ENCODE measurements around the gene CD46.

CD46 gene

DNA sequence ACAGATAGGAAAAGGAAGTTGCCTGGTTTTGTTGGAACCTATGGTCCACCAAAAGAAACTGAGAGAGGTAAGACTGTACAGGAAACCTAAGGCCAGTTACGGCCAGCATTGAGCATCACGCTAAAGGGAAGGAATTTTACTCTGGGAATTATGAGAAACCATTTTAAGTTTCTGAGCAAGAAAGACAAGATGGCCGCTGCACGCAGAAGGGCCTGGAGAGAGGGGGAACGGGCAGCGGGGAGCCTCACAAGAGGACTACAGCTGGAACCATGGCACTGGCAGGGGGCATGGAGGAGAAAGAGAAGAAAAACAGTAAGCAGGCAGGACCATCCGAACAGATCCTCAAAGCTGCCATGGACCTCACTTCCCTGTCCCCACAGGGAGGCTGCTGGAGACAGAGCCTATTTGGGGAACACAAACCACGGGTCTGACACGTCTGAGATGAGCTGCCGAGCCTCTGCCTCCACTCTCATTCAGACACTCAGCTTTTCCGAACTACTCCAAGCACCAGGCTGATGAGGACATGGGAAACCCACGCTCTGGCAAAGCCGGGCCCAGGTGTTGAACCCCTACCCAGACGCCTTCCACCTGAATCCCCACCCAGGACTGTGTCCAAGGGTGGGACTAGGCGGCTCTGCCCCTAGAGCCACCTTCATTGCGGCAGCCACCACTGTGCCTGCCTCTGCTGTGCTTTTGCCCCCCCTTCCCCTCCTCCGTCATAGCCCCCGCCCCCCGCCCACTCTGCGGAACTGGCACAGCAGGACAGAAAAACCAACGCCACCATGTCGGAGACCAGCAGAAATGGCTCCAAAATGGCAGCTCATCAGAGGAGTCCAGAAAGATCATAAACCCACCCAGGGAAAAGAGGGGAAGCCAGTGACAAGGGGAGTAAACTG, 69.0 kb downstream of the CD46 start:
- H3K4me1 ChIP-seq (ENCODE audit: control insufficient read depth, insufficient read depth, low read length, poor library complexity, severe bottlenecking) = peaks cover 53% of the 10 kb centered on the region
- no peaks in the 10 kb centered on the region for H3K27me3 ChIP-seq (replicated peaks; ENCODE audit: control insufficient read depth, insufficient read depth, low read length, poor library complexity, severe bottlenecking)
- H3K27ac ChIP-seq (ENCODE audit: insufficient read depth, low read length, poor library complexity, severe bottlenecking) = no peak overlapping the region
- no peaks in the 10 kb centered on the region for H3K9me3 ChIP-seq (ENCODE audit: control insufficient read depth, low read length)
- no peak for DNase-seq
- H3K36me3 ChIP-seq (ENCODE audit: control insufficient read depth, insufficient read depth, low read length) = peaks cover 35% of the 10 kb centered on the region
- H3K4me3 ChIP-seq (ENCODE audit: insufficient read depth, low read depth, low read length, poor library complexity, severe bottlenecking) = no peak overlapping the region

DNA sequence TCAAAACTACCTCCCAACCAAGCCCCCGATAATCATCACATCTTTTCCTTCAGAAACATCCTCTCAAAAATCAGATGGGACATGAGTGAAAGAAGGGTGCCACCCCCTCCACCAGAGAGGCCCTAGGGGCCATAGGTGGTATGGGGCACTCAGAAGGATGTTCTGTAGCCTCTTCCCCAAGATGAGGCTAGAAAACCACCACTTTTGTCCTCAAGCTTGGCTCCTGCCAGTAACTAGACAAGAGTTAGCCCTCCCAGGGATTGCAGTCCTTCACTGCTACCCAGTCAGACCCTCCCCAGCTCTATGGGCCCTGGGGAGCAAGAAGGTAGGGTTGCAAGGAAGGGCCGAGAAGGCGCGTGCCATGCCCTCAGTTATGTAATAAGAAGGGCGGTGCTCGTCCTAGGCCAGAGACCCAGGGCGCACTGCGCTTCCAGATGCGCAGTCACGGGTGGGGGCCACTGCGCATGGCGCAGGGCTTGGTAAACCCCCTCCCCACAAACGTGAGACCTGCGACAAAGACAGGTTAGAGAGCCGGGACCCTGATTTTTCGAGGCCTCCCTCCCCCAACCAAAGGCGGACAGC, 69.7 kb downstream of the CD46 start:
- H3K27ac ChIP-seq (ENCODE audit: insufficient read depth, low read length, poor library complexity, severe bottlenecking) = no peak overlapping the region
- no peaks in the 10 kb centered on the region for H3K9me3 ChIP-seq (ENCODE audit: control insufficient read depth, low read length)
- peaks cover 52% of the 10 kb centered on the region for H3K4me1 ChIP-seq (ENCODE audit: control insufficient read depth, insufficient read depth, low read length, poor library complexity, severe bottlenecking)

DNA sequence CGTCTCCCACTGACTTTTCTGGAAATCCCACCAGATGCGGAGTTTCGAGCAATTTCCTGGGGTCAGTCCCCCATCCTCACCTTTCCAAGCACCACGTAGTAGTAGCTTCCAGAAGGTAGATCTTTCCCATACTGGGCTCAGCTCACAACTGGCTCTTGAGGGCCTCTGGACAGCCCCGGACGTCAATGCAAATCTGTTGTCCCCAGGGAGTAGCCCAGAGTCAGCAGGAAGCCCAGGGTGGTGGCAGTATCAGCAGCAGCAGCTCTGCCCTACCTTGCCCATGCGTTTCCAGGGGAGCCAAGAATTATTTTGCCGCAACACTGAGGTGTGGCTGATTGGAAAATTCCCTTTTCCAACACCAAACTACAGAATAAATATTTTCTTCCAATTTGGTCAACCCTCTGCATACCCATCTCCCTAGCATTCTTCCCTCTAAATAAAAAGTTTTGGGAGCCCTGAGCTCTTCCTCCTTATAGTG, 70.3 kb downstream of the CD46 start:
- DNase-seq = no peak
- Histone ChIP-seq H3K4me3 (ENCODE audit: insufficient read depth, low read depth, low read length, poor library complexity, severe bottlenecking) (peak overlapping the region; percentile 60), H3K9me3 (ENCODE audit: control insufficient read depth, low read length) (no peaks in the 10 kb centered on the region), H3K27ac (ENCODE audit: insufficient read depth, low read length, poor library complexity, severe bottlenecking) (peak overlapping the region; percentile 89), H3K36me3 (ENCODE audit: control insufficient read depth, insufficient read depth, low read length) (peaks cover 22% of the 10 kb centered on the region), H3K4me1 (ENCODE audit: control insufficient read depth, insufficient read depth, low read length, poor library complexity, severe bottlenecking) (peaks cover 55% of the 10 kb centered on the region), H3K27me3 (replicated peaks; ENCODE audit: control insufficient read depth, insufficient read depth, low read length, poor library complexity, severe bottlenecking) (no peaks in the 10 kb centered on the region)

More for the DNA sequence above, 69.7 kb downstream of the CD46 start:
- Histone ChIP-seq H3K36me3 (ENCODE audit: control insufficient read depth, insufficient read depth, low read length) (peaks cover 28% of the 10 kb centered on the region), H3K27me3 (replicated peaks; ENCODE audit: control insufficient read depth, insufficient read depth, low read length, poor library complexity, severe bottlenecking) (no peaks in the 10 kb centered on the region), H3K4me3 (ENCODE audit: insufficient read depth, low read depth, low read length, poor library complexity, severe bottlenecking) (peak overlapping the region; percentile 18)
- DNase-seq = no peak

DNA sequence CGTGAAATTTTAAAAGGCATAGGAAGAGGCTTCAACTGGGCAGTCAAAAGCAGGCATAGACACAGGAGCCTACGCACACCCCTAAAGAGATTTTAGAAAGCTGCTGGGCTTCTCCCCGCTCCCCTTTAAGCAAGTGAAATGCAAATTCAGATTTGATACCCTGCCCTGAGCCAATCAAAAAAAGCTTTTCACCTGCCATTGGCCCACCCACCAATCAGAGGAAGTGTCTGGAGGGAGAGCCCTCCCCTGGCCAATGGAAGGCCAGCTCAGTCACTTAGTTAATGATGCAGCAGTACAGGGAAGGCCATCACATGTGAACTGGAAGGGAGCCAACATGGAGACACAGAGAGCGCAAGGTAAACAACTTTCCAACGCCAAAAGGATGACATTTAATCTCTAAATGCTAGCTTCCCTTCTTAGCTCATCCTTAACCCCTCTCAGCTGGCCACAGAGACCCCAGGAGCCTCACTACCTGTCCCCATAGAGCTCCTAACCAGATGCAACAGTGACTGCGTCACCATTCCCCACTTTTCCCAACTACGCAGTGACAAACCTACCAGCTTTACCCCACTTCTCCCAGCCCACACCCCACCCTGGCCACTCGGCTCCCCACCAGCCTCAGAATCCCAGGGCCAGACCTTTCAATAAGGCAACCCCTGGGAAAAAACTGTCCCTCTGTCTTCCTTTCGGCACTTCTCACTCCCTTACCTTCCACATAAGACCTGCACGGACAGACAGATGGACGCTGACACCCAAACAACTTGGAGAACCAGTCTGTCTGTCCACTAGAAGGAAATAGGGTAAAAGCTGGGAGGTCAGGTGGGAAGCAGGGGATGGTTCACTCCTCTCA, 71.0 kb downstream of the CD46 start:
- no peaks in the 10 kb centered on the region for H3K9me3 ChIP-seq (ENCODE audit: control insufficient read depth, low read length)
- peaks cover 15% of the 10 kb centered on the region for H3K36me3 ChIP-seq (ENCODE audit: control insufficient read depth, insufficient read depth, low read length)
- peaks cover 55% of the 10 kb centered on the region for H3K4me1 ChIP-seq (ENCODE audit: control insufficient read depth, insufficient read depth, low read length, poor library complexity, severe bottlenecking)
- H3K27ac ChIP-seq (ENCODE audit: insufficient read depth, low read length, poor library complexity, severe bottlenecking) = peak overlapping the region; percentile 89
- H3K4me3 ChIP-seq (ENCODE audit: insufficient read depth, low read depth, low read length, poor library complexity, severe bottlenecking) = peak overlapping the region; percentile 60
- no peaks in the 10 kb centered on the region for H3K27me3 ChIP-seq (replicated peaks; ENCODE audit: control insufficient read depth, insufficient read depth, low read length, poor library complexity, severe bottlenecking)
- peak; percentile 39 to 54 (median 50) for DNase-seq

DNA sequence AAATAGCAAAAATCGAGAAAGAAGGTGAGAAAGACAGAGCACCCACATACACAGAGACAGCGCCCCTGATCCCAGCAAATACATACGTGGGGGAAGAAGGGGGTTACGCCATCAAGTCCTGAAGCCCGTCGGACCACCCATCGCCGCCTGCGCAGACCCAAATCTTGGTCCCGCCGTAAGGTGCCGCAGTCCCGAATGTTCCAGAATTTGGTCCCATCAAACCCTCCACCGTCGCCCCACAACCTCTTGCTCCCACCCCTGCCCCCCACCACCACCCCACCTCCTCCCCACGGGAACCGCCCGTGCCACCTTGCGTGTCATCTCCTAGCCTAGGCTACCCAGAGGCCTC, 71.7 kb downstream of the CD46 start:
- Histone ChIP-seq H3K36me3 (ENCODE audit: control insufficient read depth, insufficient read depth, low read length) (peaks cover 11% of the 10 kb centered on the region), H3K4me3 (ENCODE audit: insufficient read depth, low read depth, low read length, poor library complexity, severe bottlenecking) (peak overlapping the region; percentile 60), H3K27me3 (replicated peaks; ENCODE audit: control insufficient read depth, insufficient read depth, low read length, poor library complexity, severe bottlenecking) (no peaks in the 10 kb centered on the region), H3K27ac (ENCODE audit: insufficient read depth, low read length, poor library complexity, severe bottlenecking) (peak overlapping the region; percentile 89), H3K4me1 (ENCODE audit: control insufficient read depth, insufficient read depth, low read length, poor library complexity, severe bottlenecking) (peaks cover 55% of the 10 kb centered on the region), H3K9me3 (ENCODE audit: control insufficient read depth, low read length) (no peaks in the 10 kb centered on the region)
- DNase-seq = no peak

DNA sequence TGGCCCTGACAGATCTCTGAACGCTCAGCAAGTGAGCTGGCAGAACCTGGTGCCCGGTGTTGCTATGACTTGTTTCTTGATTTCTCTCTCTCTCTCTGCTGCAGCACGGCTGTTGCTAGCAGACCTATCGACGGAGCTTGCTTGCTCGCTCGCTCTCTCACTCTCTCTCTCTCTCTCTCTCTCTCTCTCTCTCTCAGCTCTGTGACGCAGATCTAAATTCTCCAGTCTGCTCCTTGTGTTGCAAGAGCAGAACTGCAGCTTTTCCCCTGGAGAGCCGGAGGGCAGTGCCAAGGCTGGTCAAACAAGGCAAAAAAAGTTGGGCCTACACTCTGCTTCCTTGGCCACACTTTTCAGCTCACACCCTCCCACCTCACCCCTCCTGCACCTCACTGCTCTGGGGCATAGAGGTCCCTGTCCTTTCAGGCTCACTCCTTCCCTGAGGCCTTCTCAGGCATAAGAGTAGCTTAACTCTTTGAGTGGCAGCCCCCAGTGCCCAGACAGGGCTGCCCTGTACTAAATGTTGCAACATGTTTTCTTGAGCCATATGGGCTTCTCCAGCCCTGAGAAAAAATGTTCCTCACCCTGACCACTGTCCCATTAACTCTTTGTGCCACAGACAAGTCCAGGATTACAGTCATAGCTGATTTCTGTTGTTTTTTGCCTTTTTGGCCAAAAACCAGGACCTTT, 72.2 kb downstream of the CD46 start:
- no peaks in the 10 kb centered on the region for H3K9me3 ChIP-seq (ENCODE audit: control insufficient read depth, low read length)
- peaks cover 55% of the 10 kb centered on the region for H3K4me1 ChIP-seq (ENCODE audit: control insufficient read depth, insufficient read depth, low read length, poor library complexity, severe bottlenecking)
- peaks cover 6% of the 10 kb centered on the region for H3K36me3 ChIP-seq (ENCODE audit: control insufficient read depth, insufficient read depth, low read length)
- peak; percentile 66 to 72 (median 67) for DNase-seq
- H3K27me3 ChIP-seq (replicated peaks; ENCODE audit: control insufficient read depth, insufficient read depth, low read length, poor library complexity, severe bottlenecking) = no peaks in the 10 kb centered on the region
- peak overlapping the region; percentile 89 for H3K27ac ChIP-seq (ENCODE audit: insufficient read depth, low read length, poor library complexity, severe bottlenecking)
- H3K4me3 ChIP-seq (ENCODE audit: insufficient read depth, low read depth, low read length, poor library complexity, severe bottlenecking) = peak overlapping the region; percentile 60

DNA sequence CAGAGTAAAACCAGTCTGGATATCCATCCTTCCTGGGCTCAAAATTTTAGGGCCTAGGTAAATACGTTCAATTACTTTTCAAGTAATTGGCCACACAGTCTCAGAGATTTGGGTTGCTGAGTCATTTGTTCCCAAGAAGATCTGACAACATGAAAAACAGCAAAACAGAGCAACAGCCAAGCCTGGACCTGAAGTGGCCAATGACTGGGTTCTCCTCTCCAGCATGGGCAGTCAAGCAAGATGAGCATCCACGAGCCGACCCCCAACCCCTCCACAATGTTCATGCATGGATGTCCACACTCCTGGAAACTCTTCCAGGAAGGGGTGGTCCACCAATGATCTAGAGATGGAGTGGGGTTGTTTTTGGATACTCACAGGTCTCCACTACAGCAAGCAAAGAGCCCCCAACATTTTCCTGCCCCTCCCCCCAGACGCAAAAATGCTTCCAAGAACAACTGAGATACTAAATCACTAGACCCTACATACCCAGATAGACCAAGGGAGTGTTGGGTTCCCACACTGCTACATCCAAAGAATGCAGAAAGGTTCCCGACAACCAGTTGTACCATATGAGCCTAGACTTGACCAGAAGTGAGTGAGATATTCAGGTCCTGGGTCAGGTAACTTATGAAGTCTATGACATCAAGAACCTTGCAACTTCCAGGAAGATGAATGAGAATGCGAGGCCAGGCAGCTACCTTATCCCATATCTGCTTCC, 73.0 kb downstream of the CD46 start:
- no peaks in the 10 kb centered on the region for H3K9me3 ChIP-seq (ENCODE audit: control insufficient read depth, low read length)
- peaks cover 55% of the 10 kb centered on the region for H3K4me1 ChIP-seq (ENCODE audit: control insufficient read depth, insufficient read depth, low read length, poor library complexity, severe bottlenecking)
- peak overlapping the region; percentile 40 for H3K4me3 ChIP-seq (ENCODE audit: insufficient read depth, low read depth, low read length, poor library complexity, severe bottlenecking)

DNA sequence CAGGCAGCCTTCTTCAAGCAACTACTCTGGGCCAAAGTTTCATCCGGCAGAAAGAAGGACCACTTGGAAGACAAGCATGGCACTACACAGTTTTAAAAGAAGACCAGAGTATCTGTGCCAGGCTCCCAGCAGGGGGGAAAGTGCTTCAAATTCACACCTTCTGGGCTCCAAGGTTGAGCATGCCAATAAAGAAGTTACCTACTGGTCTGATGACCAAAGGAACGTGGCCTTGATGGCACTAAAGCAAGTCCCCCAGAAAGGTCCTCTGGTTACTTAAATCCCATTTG, 73.5 kb downstream of the CD46 start:
- Histone ChIP-seq H3K36me3 (ENCODE audit: control insufficient read depth, insufficient read depth, low read length) (no peaks in the 10 kb centered on the region), H3K4me3 (ENCODE audit: insufficient read depth, low read depth, low read length, poor library complexity, severe bottlenecking) (peak overlapping the region; percentile 40), H3K27me3 (replicated peaks; ENCODE audit: control insufficient read depth, insufficient read depth, low read length, poor library complexity, severe bottlenecking) (no peaks in the 10 kb centered on the region), H3K9me3 (ENCODE audit: control insufficient read depth, low read length) (no peaks in the 10 kb centered on the region), H3K4me1 (ENCODE audit: control insufficient read depth, insufficient read depth, low read length, poor library complexity, severe bottlenecking) (peaks cover 54% of the 10 kb centered on the region), H3K27ac (ENCODE audit: insufficient read depth, low read length, poor library complexity, severe bottlenecking) (peak overlapping the region; percentile 89)
- no peak for DNase-seq

More for the DNA sequence above, 73.0 kb downstream of the CD46 start:
- Histone ChIP-seq H3K36me3 (ENCODE audit: control insufficient read depth, insufficient read depth, low read length) (no peaks in the 10 kb centered on the region), H3K27ac (ENCODE audit: insufficient read depth, low read length, poor library complexity, severe bottlenecking) (peak overlapping the region; percentile 89), H3K27me3 (replicated peaks; ENCODE audit: control insufficient read depth, insufficient read depth, low read length, poor library complexity, severe bottlenecking) (no peaks in the 10 kb centered on the region)
- DNase-seq = no peak
